HG03139 (cell line): Measurements from ENCODE around the gene MAP3K5.
"Not testable (repeated sequence)": the region's sequence is repeated elsewhere in the genome, so short reads cannot be mapped to it uniquely, and the experiment has no call there.

Experiments used
- ATAC-seq: cut with Tn5 transposase; IDR thresholded peaks from one replicate; pipeline ENCODE4 v1.9.1; 2021; ENCODE audit not compliant: unreplicated experiment

MAP3K5 gene

GRCh38 chr6:136590846-136591245 lies 201.4 kb downstream of the MAP3K5 start:
- not testable (repeated sequence) for ATAC-seq

DNA sequence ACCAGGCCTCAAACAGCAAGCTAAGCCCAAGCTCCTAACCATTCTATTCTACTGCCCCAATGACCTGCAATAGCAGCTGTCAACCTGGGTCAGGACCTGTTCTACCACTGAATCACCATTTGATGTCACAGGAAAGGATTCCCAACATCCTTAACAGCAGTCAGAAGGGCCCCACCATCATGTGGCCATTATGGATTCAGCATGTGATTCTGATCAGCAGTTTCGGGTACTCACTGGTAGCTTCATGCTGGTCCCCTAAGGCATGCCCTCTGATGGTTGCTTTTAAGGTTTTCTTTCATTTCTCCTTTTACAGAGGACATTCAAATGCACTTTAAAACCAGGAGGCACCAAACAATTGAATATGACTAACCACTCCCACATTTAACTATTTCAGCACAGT lies 204.8 kb downstream of the MAP3K5 start:
- no peak for ATAC-seq

GRCh38 chr6:136586295-136586694 lies 206.0 kb downstream of the MAP3K5 start:
- ATAC-seq = no peak

DNA sequence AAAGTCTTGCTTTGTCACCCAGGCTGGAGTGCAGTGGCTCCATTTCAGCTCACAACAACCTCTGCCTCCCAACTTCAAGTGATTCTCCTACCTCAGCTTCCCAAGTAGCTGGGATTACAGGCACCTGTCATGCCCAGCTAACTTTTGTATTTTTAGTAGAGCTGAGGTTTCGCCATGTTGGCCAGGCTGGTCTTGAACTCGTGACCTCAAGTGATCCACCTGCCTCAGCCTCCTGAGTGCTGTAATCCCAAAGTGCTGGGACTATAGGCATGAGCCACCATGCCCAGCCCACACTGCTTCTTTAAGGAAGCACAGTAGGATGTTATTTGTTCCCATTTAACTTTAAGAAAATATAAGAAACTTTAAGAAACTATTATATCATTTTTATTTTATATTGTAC lies 206.8 kb downstream of the MAP3K5 start:
- ATAC-seq = not testable (repeated sequence)

DNA sequence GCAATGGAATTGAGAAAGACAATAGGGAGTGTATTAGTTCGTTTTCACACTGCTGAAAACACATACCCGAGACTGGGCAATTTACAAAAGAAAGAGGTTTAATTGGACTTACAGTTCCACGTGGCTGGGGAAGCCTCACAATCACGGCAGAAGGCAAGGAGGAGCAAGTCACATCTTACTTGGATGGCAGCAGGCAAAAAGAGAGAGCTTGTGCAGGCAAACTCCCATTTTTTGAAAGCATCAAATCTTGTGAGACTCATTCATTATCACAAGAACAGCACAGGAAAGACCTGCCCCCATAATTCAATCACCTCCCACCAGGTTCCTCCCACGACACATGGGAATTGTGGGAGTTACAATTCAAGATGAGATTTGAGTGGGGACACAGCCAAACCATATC lies 208.0 kb downstream of the MAP3K5 start:
- ATAC-seq = not testable (repeated sequence)

- ATAC-seq = no peak
Measured at GRCh38 chr6:136582711-136583471, 209.4 kb downstream of the MAP3K5 start.

DNA sequence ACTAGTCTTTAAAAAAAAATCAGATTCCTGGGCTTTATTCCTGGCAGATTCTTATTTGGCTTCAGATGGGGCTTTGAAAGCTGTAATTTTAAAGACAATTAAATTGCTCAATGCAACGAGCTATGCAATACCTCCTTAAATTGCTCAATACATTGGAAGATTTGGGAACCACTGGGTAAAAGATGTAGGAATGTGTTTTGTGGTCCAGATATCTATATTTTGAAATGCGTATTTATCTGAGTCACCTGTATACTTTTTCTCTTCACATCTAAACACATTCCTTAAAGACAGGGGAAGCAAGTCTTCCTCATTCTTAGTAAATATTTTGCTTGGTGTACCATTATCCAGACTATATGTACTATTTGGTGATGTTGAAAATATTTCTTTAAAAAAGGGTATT lies 212.5 kb downstream of the MAP3K5 start:
- ATAC-seq = no peak

GRCh38 chr6:136576821-136577220 lies 215.5 kb downstream of the MAP3K5 start:
- ATAC-seq = no peak

DNA sequence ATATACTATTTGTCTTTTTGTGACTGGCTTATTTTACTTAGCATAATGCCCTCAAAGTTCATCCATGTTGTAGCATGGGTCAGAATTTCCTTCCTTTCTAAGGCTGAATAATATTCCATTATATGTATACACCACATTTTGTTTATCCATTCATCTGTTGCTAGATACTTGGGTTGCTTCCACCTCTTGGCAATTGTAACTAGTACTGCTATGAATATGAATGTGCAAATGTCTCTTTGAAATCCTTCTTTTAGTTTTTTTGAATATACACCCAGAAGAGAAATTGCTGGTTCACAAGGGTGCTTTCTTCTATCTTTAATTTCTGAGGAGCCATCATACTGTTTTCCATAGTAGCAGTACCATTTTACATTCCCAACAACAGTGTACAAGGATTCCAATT lies 220.8 kb downstream of the MAP3K5 start:
- no peak for ATAC-seq

- no peak for ATAC-seq
Measured at GRCh38 chr6:136571065-136571464, 221.2 kb downstream of the MAP3K5 start.

DNA sequence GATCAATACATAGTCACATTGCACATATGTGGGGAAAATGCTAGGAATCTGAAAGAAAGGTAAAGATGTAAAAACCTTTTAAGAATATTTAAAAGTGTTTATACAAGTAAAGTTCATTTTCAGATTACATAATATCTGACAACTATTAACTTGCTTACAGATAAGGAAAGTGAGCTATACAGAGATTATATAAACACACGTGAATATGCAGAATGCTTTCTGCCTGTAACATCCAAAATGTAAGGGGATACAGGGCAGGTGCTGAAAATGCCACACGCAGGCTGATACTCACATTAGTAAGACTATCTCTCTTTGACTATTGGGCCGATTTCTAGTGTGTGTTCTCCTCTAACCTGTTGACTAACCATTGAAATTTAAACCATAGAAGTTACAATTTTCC lies 224.1 kb downstream of the MAP3K5 start:
- no peak for ATAC-seq

- ATAC-seq = no peak
Measured at GRCh38 chr6:136567688-136568087, 224.6 kb downstream of the MAP3K5 start.

GRCh38 chr6:136566851-136567250 lies 225.4 kb downstream of the MAP3K5 start:
- no peak for ATAC-seq

DNA sequence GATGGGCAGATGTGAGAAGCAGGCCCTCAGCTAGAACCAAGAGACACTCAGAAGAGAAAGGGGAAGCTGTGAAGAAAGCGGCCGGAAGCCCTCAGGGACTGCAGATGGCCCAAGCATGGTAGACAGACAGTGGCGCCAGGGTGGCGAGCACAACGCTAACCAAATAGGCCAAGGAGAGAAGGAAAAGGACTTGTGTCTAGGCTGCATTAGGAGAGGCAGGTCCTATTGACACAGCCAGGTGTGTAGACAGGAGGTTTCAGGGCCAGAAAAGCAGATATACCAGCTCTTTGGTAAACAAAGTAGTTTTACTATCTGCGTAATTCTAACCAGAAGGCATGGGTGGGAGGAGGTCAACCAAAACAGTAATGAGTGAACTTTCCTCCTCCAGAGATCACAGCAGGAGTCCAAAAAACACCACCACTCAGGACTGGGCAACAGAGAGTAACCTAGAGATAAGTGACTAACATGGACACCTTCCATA lies 226.2 kb downstream of the MAP3K5 start:
- no peak for ATAC-seq

GRCh38 chr6:136564180-136564579 lies 228.1 kb downstream of the MAP3K5 start:
- ATAC-seq = no peak

- no peak for ATAC-seq
Measured at GRCh38 chr6:136563386-136564152, 228.7 kb downstream of the MAP3K5 start.

GRCh38 chr6:136562211-136562610 lies 230.1 kb downstream of the MAP3K5 start:
- ATAC-seq = no peak

GRCh38 chr6:136553166-136553787 lies 239.0 kb downstream of the MAP3K5 start:
- no peak for ATAC-seq

- no peak for ATAC-seq
Measured at GRCh38 chr6:136552054-136552453, 240.2 kb downstream of the MAP3K5 start.

DNA sequence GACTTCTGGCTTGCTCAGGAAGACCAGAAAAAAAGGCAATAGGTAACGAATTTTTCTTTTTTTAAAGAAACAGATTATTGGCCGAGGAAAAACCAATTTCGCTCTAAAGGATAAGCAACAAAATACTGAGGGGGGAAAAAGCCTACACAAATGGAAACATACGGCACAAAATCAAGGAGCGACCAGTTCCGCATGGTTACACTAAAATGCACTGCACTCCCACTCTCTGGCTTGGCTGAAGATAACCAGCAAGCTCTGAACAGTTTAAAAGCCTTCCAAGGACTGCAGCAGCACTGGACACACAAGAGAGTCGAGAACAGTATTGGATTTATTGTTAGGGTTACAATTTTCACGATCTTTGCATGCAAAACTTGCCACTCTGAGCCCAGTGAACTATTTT lies 241.2 kb downstream of the MAP3K5 start:
- ATAC-seq = no peak

DNA sequence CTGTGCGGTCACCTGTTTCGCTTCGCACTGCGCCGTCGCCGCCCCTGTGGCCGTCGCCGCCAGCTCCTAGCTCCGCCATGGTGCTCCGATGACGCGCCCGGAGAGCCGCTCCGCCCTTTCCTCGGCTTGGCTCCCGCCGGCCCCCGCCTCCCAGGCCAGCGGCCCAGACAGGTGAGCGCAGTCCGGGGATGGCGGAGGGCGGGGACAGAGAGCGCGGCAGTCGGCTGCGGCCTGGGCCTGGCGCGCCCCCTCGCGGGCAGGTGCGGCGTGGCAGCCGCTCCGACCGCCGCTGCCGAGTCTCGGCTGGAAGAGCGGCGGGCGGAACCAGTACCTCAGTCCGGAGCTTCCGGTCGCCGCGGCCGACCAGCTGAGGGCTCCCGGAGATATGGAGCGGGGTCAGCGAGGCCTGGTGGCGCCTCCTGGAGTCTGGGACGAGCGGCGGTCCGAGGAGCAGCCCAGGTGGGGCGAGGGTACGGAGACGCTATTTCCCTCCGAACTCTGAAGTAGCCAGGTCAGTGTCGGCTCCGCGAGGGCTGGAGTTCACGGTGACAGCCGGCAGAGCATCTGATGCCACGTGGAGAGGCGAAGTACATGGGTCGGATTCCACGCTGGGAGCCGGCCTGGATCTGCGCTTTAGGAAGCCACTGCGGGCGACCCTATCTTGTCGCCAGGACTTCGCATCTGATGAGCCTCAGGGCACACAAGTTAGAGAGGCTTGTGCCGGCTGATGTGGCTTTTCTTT lies 241.8 kb downstream of the MAP3K5 start, which contains the start of gene MAP7:
MAP7 (minus strand) TSS at position 93 of the 742 bp plus-strand sequence; CDS start at position 79, 14 bp downstream.
- ATAC-seq = peak; percentile 62
